GM12874 (cell line): Measurements from ENCODE around the gene GPC4.

Experiments used
- CTCF ChIP-seq: IDR thresholded peaks from 2 replicates; pipeline ENCODE4 v1.5.1; 2011; ENCODE audit warnings: low read depth, mild to moderate bottlenecking, control low read depth, low read length, moderate library complexity; ENCODE audit not compliant: insufficient read depth

The GPC4 gene

GRCh38 chrX:133337250-133337649, 78.0 kb downstream of the GPC4 start:
- TF ChIP-seq CTCF: no peak

GRCh38 chrX:133335027-133335426, 80.3 kb downstream of the GPC4 start:
- TF ChIP-seq CTCF: peak; percentile 26; the same call in 1 of the 2 replicates

GRCh38 chrX:133333154-133333750, 82.0 kb downstream of the GPC4 start:
- no peak for TF ChIP-seq CTCF

GRCh38 chrX:133332737-133333136, 82.6 kb downstream of the GPC4 start:
- TF ChIP-seq CTCF: no peak

GRCh38 chrX:133330956-133331355, 84.3 kb downstream of the GPC4 start:
- TF ChIP-seq CTCF: no peak

- TF ChIP-seq CTCF: no peak
These were observed 89.9 kb downstream of the GPC4 start for GRCh38 chrX:133325422-133325821.

- TF ChIP-seq CTCF: no peak
These were observed 91.9 kb downstream of the GPC4 start for GRCh38 chrX:133323431-133323830.
